T-helper 1 cell (primary cell): Measurements from ENCODE around the gene DNAJC1.
"Not testable (repeated sequence)": the region's sequence is repeated elsewhere in the genome, so short reads cannot be mapped to it uniquely, and the experiment has no call there.

ENCODE experiments used
- DNase-seq, 5 donors: peaks; one replicate each; pipeline ENCODE4 v3.0.0-alpha.2; 2012 to 2020

Gene DNAJC1

GRCh38 chr10:21721000-21721665 is 282.4 kb downstream of the DNAJC1 start:
- DNase-seq, result no peak

- DNase-seq, result no peak
Measured at GRCh38 chr10:21720090-21720489, 283.4 kb downstream of the DNAJC1 start.

- no peak for DNase-seq
Measured at GRCh38 chr10:21719502-21719901, 284.0 kb downstream of the DNAJC1 start.

GRCh38 chr10:21717437-21718054 is 286.0 kb downstream of the DNAJC1 start:
- not testable (repeated sequence) for DNase-seq

GRCh38 chr10:21715531-21716195 is 287.9 kb downstream of the DNAJC1 start:
- DNase-seq, result no peak

GRCh38 chr10:21712975-21713374 is 290.6 kb downstream of the DNAJC1 start:
- no peak for DNase-seq

- DNase-seq, result no peak
Measured at GRCh38 chr10:21707498-21707897, 296.0 kb downstream of the DNAJC1 start.
